GM13977 (cell line): ENCODE data around the gene IFT20.
"Not testable (repeated sequence)": the region's sequence is repeated elsewhere in the genome, so short reads cannot be mapped to it uniquely, and the experiment has no call there.

Source experiments
- DNase-seq: peaks from one replicate; pipeline ENCODE4 v3.0.0; 2012; ENCODE audit warnings: low spot score
- in situ Hi-C: fragments of 300-500 bp; cut with MboI; formaldehyde crosslinking; loops from one replicate; pipeline ENCODE4 v1.12.0; 2022; ENCODE audit warnings: low sequenced_read_pairs, low pct_unique_long_range_greater_than_20kb, mixed read lengths, inconsistent platforms; ENCODE audit not compliant: unreplicated experiment
- TF ChIP-seq, protein P1 (sequence below): IDR thresholded peaks from 2 replicates; pipeline ENCODE4 v1.5.1; 2012; ENCODE audit warnings: mild to moderate bottlenecking, control low read depth; ENCODE audit not compliant: insufficient read depth; ENCODE audit errors: extremely low read depth, missing control alignments

IFT20 gene

DNA sequence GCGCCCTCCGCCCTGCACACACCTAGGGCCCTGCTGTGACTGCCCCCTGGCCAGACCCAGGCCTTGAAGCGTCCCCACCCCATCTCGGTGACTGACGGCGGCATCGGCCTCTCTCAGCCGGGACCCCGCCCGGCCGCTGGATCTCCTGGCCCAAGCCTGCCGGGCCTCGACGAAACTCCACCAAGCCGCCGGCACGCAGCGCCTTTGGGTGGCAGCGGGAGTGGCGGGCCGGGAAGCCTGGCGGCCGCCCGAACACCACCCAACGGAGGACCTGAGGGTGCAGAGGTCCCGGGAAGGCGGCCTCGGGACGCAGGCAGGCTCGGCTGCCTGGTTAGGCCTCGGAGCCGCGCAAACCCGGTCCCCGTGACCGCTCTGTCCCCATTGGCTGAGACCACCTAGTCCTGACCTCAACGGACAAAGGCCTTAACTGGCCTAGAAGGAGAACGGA lies 28.3 kb downstream of the IFT20 start:
- in situ Hi-C loops = no loop called here
- DNase-seq = no peak
- TF ChIP-seq, protein P1, sequence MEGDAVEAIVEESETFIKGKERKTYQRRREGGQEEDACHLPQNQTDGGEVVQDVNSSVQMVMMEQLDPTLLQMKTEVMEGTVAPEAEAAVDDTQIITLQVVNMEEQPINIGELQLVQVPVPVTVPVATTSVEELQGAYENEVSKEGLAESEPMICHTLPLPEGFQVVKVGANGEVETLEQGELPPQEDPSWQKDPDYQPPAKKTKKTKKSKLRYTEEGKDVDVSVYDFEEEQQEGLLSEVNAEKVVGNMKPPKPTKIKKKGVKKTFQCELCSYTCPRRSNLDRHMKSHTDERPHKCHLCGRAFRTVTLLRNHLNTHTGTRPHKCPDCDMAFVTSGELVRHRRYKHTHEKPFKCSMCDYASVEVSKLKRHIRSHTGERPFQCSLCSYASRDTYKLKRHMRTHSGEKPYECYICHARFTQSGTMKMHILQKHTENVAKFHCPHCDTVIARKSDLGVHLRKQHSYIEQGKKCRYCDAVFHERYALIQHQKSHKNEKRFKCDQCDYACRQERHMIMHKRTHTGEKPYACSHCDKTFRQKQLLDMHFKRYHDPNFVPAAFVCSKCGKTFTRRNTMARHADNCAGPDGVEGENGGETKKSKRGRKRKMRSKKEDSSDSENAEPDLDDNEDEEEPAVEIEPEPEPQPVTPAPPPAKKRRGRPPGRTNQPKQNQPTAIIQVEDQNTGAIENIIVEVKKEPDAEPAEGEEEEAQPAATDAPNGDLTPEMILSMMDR = no peak

DNA sequence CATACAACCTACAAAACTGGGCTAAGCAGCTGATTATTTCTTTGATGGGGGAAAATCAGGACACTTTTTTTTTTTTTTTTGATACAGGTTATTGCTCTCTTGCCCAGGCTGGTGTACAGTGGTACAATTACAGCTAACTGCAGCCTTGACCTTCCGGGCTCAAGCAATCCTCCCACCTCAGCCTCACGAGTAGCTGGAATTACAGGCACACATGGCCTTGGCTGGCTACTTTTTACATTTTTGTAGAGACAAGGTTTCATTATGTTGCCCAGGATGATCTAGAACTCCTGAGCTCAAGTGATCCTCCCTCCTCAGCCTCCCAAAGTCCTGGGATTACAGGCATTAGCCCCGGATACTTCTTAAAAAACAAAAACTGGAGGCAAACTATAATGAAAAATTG lies 36.8 kb downstream of the IFT20 start:
- DNase-seq = no peak
- in situ Hi-C loops = no loop called here
- TF ChIP-seq, protein P1 = no peak

DNA sequence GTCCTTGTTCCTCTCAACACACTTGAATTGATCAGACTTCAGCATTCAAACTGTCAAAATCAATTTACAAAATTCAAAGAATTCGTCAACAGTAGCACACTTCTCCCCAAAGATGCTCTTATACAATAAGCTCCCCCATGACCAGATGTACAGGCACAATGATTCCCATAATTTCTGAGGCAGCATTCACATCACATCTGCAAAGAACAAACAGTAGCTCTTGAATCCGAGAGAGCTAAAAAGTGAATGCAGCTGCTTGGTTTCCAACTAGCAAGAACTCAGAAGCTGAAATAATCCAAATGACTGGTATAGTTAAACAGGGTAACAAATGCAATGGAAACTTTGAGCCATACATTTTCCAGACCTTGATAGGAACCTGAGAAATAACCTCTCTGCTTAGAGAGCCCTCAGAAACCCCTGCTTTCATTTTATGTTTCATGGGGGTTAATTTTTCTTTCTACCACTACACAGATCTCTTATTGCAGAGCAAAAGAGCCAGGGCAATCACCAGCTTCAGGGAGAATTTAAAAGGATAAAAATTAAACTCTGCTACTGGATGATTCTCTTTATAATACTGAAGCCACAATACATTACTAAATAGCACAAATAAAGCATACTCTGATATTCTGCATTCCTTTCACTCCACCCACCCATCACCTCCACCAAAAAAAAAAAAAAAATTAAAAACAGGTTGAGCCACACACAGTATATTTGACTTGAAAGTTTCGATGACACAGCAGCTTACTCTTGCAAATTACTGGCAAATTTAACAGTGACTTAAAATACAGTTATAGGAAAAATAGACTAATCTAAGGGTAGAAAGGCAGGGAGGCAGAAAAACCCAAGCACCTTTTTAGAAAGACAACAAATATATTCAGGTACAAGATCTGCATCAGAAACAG lies 39.3 kb downstream of the IFT20 start:
- in situ Hi-C loops = no loop called here
- no peak for DNase-seq
- TF ChIP-seq, protein P1 = no peak

DNA sequence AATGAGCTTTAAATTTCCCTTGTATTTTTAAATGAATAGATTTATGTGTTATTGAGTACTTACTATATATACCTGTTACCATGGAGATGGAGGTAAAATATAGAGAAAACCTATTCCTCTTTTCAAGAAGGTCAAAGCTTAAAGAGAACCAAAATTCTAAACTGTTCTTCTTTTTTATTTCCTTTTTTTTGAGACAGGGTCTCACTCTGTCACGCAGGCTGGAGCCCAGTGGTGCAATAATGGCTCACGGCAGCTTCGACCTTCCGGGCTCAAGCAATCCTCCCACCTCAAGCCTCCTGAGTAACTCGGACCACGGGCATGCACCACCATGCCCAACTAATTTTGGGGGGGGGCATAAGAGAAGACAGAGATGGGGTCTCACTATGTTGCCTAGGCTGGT lies 41.3 kb downstream of the IFT20 start:
- DNase-seq = no peak
- in situ Hi-C loops = no loop called here

DNA sequence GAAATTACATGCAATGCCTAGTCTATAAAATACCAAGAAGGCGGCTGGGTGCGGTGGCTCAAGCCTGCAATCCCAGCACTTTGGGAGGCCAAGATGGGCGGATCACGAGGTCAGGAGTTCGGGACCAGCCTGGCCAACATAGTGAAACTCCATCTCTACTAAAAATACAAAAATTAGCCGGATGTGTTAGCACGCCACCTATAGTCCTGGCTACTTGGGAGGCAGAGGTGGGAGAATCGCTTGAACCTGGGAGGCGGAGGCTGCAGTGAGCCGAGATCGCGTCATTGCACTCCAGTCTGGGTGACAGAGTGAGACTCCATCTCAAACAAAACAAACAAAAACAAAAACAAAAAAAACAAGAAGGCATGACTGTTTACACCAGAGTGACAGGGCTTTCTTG lies 42.4 kb downstream of the IFT20 start:
- in situ Hi-C loops, DNase-seq: not testable (repeated sequence)

More for the DNA sequence above, 41.3 kb downstream of the IFT20 start:
- TF ChIP-seq, protein P1 = no peak

DNA sequence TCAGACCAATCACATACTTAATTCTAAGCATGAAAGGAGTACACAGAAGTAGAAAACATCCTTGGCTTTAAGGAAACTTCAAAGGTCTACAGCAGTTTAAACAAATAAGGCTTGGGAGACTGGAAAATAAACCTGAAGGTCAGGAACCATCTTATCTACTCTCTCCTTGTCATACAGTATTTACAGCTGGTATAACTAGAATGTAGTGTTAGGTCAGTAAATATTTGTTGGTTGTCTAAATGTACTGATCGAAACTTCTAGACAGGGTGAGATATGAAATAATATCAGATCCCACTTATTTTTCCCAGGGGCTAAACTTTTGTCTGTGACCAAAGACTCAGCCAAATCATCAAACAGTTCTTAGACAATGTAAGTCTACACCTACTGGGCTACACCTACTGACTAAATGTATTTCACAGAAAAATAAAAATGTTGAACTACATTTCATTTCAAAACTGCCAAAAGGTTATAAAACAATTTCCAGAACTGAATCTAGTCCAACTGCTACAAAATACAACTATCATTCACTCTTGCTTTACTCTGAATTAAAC lies 43.4 kb downstream of the IFT20 start:
- in situ Hi-C loops = no loop called here
- DNase-seq = no peak
- TF ChIP-seq, protein P1 = no peak

DNA sequence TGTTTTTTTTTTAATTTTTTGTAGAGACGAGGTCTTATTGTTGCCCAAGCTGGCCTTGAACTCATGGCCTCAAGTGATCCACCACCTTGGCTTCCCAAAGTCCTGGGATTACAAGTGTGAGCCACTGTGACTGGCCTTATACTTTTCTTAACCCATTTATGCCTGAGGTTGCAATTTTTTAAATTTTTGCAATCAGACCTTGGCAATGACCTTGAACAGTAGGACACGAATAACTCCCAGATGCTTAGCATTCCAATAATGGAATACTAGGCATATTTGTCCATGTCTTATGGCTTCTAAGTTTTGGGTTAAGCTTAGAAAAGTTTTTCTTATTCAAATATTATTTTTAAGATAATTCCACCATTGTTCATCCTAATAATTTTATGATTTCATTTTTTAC lies 44.6 kb downstream of the IFT20 start:
- no peak for DNase-seq
- TF ChIP-seq, protein P1 = no peak
- in situ Hi-C loops = no loop called here
